CD4-positive, alpha-beta T cell (primary cell): Measurements from ENCODE around the gene GFOD1. TPM values are rescaled to one million over a fixed set of nuclear protein-coding genes. Genes with fewer than 3 reads are reported as not detected.
"Not testable (repeated sequence)": the region's sequence is repeated elsewhere in the genome, so short reads cannot be mapped to it uniquely, and the experiment has no call there.

Source experiments
- ATAC-seq: fragments of 200-7000 bp; cut with Tn5 transposase; one replicate; pipeline ENCODE4 v1.10.0; 2022; ENCODE audit warnings: mild to moderate bottlenecking; ENCODE audit not compliant: poor library complexity
- CTCF ChIA-PET: fragments of 350-600 bp; sonication (Branson Sonifier 250); formaldehyde crosslinking; loops from one replicate; lab custom pipeline; 2021; ENCODE audit warnings: antibody characterized with exemption, inconsistent platforms; lab: Charles Lee
- POLR2A ChIA-PET: fragments of 350-600 bp; sonication (Branson Sonifier 250); formaldehyde crosslinking; loops from one replicate; lab custom pipeline; 2021; ENCODE audit warnings: antibody characterized with exemption, inconsistent platforms; lab: Charles Lee
- DNase-seq, 14 experiments: peaks; one replicate each; pipeline ENCODE4 v3.0.0-alpha.2; 2013 to 2020; ENCODE audit warnings: mixed read lengths in 2 of 14
- H3K27ac ChIP-seq, 2 donors: one replicate each; pipeline versions ENCODE4 v1.5.1 to v1.7.0; 2013; ENCODE audit warnings: low read length in 2 of 2, low read depth in 1 of 2, mild to moderate bottlenecking in 1 of 2
- H3K27me3 ChIP-seq, 2 experiments: 1 replicate in 1 of 2; 2 replicates in 1 of 2; pipeline versions ENCODE4 v1.6.1 to v1.7.0; 2013; ENCODE audit warnings: low read length in 2 of 2, control low read depth in 1 of 2, mild to moderate bottlenecking in 1 of 2, moderate library complexity in 1 of 2; ENCODE audit not compliant: insufficient read depth in 2 of 2, control insufficient read depth in 1 of 2
- H3K36me3 ChIP-seq: one replicate; pipeline ENCODE4 v1.6.1; 2013; ENCODE audit warnings: low read length, control low read depth; ENCODE audit not compliant: insufficient read depth
- H3K4me1 ChIP-seq: one replicate; pipeline ENCODE4 v1.6.1; 2013; ENCODE audit warnings: low read length, control low read depth; ENCODE audit not compliant: insufficient read depth
- H3K4me3 ChIP-seq: one replicate; pipeline ENCODE4 v1.5.1; 2013; ENCODE audit warnings: mild to moderate bottlenecking, low read length, moderate library complexity
- H3K9me3 ChIP-seq, 2 experiments: 1 replicate in 1 of 2; 2 replicates in 1 of 2; pipeline versions ENCODE4 v1.6.1 to v1.7.0; 2013; ENCODE audit warnings: low read length in 2 of 2, mild to moderate bottlenecking in 2 of 2, control low read depth in 1 of 2, moderate library complexity in 1 of 2; ENCODE audit not compliant: control insufficient read depth in 1 of 2, insufficient read depth in 1 of 2
- H3K27ac Mint-ChIP-seq: one replicate; pipeline ENCODE4 v1.8.0; 2020; ENCODE audit warnings: mixed read lengths
- H3K27me3 Mint-ChIP-seq: one replicate; pipeline ENCODE4 v1.8.0; 2021; ENCODE audit warnings: mixed read lengths
- H3K36me3 Mint-ChIP-seq: one replicate; pipeline ENCODE4 v1.8.0; 2021; ENCODE audit warnings: low read depth, mixed read lengths
- H3K4me1 Mint-ChIP-seq: one replicate; pipeline ENCODE4 v1.8.0; 2021; ENCODE audit warnings: low read depth, mixed read lengths
- H3K4me3 Mint-ChIP-seq: one replicate; pipeline ENCODE4 v1.8.0; 2020; ENCODE audit warnings: mild to moderate bottlenecking, mixed read lengths
- H3K9me3 Mint-ChIP-seq: one replicate; pipeline ENCODE4 v1.8.0; 2020; ENCODE audit warnings: mixed read lengths
- CTCF ChIP-seq: fragments of 200-600 bp; IDR thresholded peaks from one replicate; pipeline ENCODE4 v1.8.0; 2022; ENCODE audit warnings: antibody characterized with exemption, mild to moderate bottlenecking
- intact Hi-C, 2 experiments: fragments of 100-400 bp; cut with DNase I in 1 of 2; cut with micrococcal nuclease in 1 of 2; formaldehyde crosslinking; loops; one replicate each; pipeline versions ENCODE4 v1.15.1 to v1.9.0; 2023 to 2025; cut with DNase I, micrococcal nuclease
- total RNA-seq, 174 experiments: library from RNA in 2 of 174; stranded (reverse) in 2 of 174; gene quantifications; one replicate each; pipeline ENCODE4 v1.2.3 and lab custom pipeline; 2021 to 2026

Gene GFOD1
- total RNA-seq, 2 experiments from 2014 or later: 1.3 to 2.0 TPM

GRCh38 chr6:13444604-13445003 lies 42.8 kb downstream of the GFOD1 start:
- no peak overlapping the region for H3K4me3 ChIP-seq
- no peak overlapping the region for H3K27ac ChIP-seq
- H3K4me1 ChIP-seq: peaks cover 9% of the 10 kb centered on the region
- ATAC-seq (no peak), DNase-seq (no peak)
- H3K4me1 Mint-ChIP-seq: peaks cover 23% of the 10 kb centered on the region
- H3K27me3 ChIP-seq: no peaks in the 10 kb centered on the region
- no peaks in the 10 kb centered on the region for H3K9me3 Mint-ChIP-seq
- ChIA-PET CTCF (no interaction called here), POLR2A (no interaction called here)
- no peak for TF ChIP-seq CTCF
- no peaks in the 10 kb centered on the region for H3K27me3 Mint-ChIP-seq
- no peak overlapping the region for H3K4me3 Mint-ChIP-seq
- H3K36me3 Mint-ChIP-seq: no peaks in the 10 kb centered on the region
- H3K36me3 ChIP-seq: no peaks in the 10 kb centered on the region
- no peak overlapping the region for H3K27ac Mint-ChIP-seq
- intact Hi-C loops: no loop called here
- no peaks in the 10 kb centered on the region for H3K9me3 ChIP-seq

GRCh38 chr6:13443978-13444377 lies 43.4 kb downstream of the GFOD1 start:
- H3K27ac ChIP-seq, POLR2A ChIA-PET, H3K27me3 ChIP-seq, DNase-seq, H3K4me1 ChIP-seq, H3K9me3 Mint-ChIP-seq, H3K4me3 Mint-ChIP-seq, H3K9me3 ChIP-seq, ATAC-seq, H3K4me3 ChIP-seq, H3K36me3 ChIP-seq, H3K27ac Mint-ChIP-seq, intact Hi-C loops, CTCF ChIA-PET, H3K27me3 Mint-ChIP-seq, H3K36me3 Mint-ChIP-seq: not testable (repeated sequence)
- H3K4me1 Mint-ChIP-seq: peaks cover 23% of the 10 kb centered on the region

- Histone ChIP-seq H3K4me1 (peaks cover 7% of the 10 kb centered on the region), H3K4me3 (no peak overlapping the region), H3K9me3 (no peaks in the 10 kb centered on the region), H3K36me3 (no peaks in the 10 kb centered on the region), H3K27me3 (no peaks in the 10 kb centered on the region), H3K27ac (no peak overlapping the region)
- Mint-ChIP-seq H3K27ac (no peak overlapping the region), H3K27me3 (no peaks in the 10 kb centered on the region), H3K4me3 (no peak overlapping the region), H3K9me3 (no peaks in the 10 kb centered on the region), H3K36me3 (no peaks in the 10 kb centered on the region), H3K4me1 (peaks cover 12% of the 10 kb centered on the region)
- CTCF ChIA-PET: no interaction called here
- POLR2A ChIA-PET: no interaction called here
- intact Hi-C loops: no loop called here
- no peak for TF ChIP-seq CTCF
- no peak for DNase-seq
- ATAC-seq: no peak
Observed at GRCh38 chr6:13441778-13442177, 45.6 kb downstream of the GFOD1 start.

DNA sequence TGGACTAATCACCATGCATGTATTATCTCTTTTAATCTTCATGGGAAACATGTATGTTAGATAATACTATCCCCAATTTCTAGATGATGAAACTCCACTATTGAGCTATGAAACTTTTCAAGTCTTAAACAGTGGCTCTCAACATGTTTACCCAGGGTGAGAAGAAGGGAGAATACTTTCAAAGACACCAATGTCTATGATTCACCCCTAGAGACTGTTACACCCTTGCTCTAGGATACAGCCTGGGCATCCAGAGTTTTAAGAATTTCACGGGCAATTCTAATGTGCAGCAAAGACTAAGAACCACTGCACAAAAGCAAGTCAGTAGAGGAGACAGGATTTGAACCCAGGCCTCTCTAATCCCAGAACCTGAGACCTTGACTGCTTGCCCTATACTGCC lies 47.8 kb downstream of the GFOD1 start:
- H3K36me3 ChIP-seq: no peaks in the 10 kb centered on the region
- Mint-ChIP-seq H3K27ac (no peak overlapping the region), H3K9me3 (no peaks in the 10 kb centered on the region), H3K27me3 (no peaks in the 10 kb centered on the region), H3K4me3 (no peak overlapping the region), H3K4me1 (peaks cover 13% of the 10 kb centered on the region), H3K36me3 (no peaks in the 10 kb centered on the region)
- ChIA-PET CTCF (no interaction called here), POLR2A (no interaction called here)
- H3K4me1 ChIP-seq: peaks cover 15% of the 10 kb centered on the region
- no peak overlapping the region for H3K4me3 ChIP-seq
- ATAC-seq: no peak
- H3K9me3 ChIP-seq: no peaks in the 10 kb centered on the region
- no peak overlapping the region for H3K27ac ChIP-seq
- no peaks in the 10 kb centered on the region for H3K27me3 ChIP-seq
- no peak for TF ChIP-seq CTCF
- intact Hi-C loops: no loop called here
- no peak for DNase-seq
